Measurements from ENCODE around the gene HSPB3.
"Not testable (repeated sequence)": the region's sequence is repeated elsewhere in the genome, so short reads cannot be mapped to it uniquely, and the experiment has no call there.

Gene HSPB3

GRCh38 chr5:54457094-54457862, 1.8 kb downstream of the HSPB3 start:
- no peak for DNase-seq (ENCODE audit: low read depth, low spot score)

GRCh38 chr5:54458221-54458620, 2.7 kb downstream of the HSPB3 start:
- DNase-seq (ENCODE audit: low read depth, low spot score) = no peak

GRCh38 chr5:54460181-54460919, 4.9 kb downstream of the HSPB3 start:
- DNase-seq (ENCODE audit: low read depth, low spot score) = no peak

GRCh38 chr5:54462281-54462680, 6.8 kb downstream of the HSPB3 start:
- DNase-seq (ENCODE audit: low read depth, low spot score) = no peak

GRCh38 chr5:54463713-54464112, 8.2 kb downstream of the HSPB3 start:
- DNase-seq (ENCODE audit: low read depth, low spot score) = no peak

GRCh38 chr5:54469622-54470021, 14.1 kb downstream of the HSPB3 start:
- no peak for DNase-seq (ENCODE audit: low read depth, low spot score)

GRCh38 chr5:54470128-54470527, 14.6 kb downstream of the HSPB3 start:
- no peak for DNase-seq (ENCODE audit: low read depth, low spot score)

- DNase-seq (ENCODE audit: low read depth, low spot score) = no peak
Observed at GRCh38 chr5:54470677-54471076, 15.2 kb downstream of the HSPB3 start.

- no peak for DNase-seq (ENCODE audit: low read depth, low spot score)
Observed at GRCh38 chr5:54471398-54471797, 15.9 kb downstream of the HSPB3 start.

GRCh38 chr5:54476682-54477081, 21.2 kb downstream of the HSPB3 start:
- no peak for DNase-seq (ENCODE audit: low read depth, low spot score)

- DNase-seq (ENCODE audit: low read depth, low spot score) = no peak
Observed at GRCh38 chr5:54477941-54478478, 22.5 kb downstream of the HSPB3 start.

- no peak for DNase-seq (ENCODE audit: low read depth, low spot score)
Observed at GRCh38 chr5:54480296-54480695, 24.8 kb downstream of the HSPB3 start.

- no peak for DNase-seq (ENCODE audit: low read depth, low spot score)
Observed at GRCh38 chr5:54484219-54484894, 28.9 kb downstream of the HSPB3 start.

GRCh38 chr5:54485659-54486058, 30.2 kb downstream of the HSPB3 start:
- not testable (repeated sequence) for DNase-seq (ENCODE audit: low read depth, low spot score)

- not testable (repeated sequence) for DNase-seq (ENCODE audit: low read depth, low spot score)
Observed at GRCh38 chr5:54489648-54489979, 34.1 kb downstream of the HSPB3 start.

- no peak for DNase-seq (ENCODE audit: low read depth, low spot score)
Observed at GRCh38 chr5:54491326-54491725, 35.8 kb downstream of the HSPB3 start.

GRCh38 chr5:54492178-54492577, 36.7 kb downstream of the HSPB3 start:
- no peak for DNase-seq (ENCODE audit: low read depth, low spot score)

- DNase-seq (ENCODE audit: low read depth, low spot score) = no peak
Observed at GRCh38 chr5:54495027-54495426, 39.5 kb downstream of the HSPB3 start.

All from activated CD4-positive, CD25-positive, alpha-beta regulatory T cell treated with anti-CD3 and anti-CD28 coated beads, Interleukin-2, amount 50 U/mL, for 16 hours (primary cell).